Adrenal gland (tissue), 5 donors: ENCODE results near the gene TTC3.

Experiments used
- CTCF ChIP-seq, 6 experiments: fragments of 450-650 bp in 4 of 6; fragments of 200-600 bp in 2 of 6; sonication (generic) in 1 of 6; IDR thresholded peaks; 1 replicate in 5 of 6; 2 replicates in 1 of 6; pipeline versions ENCODE4 v1.5.1 to v1.8.0; 2016 to 2021; ENCODE audit warnings: antibody characterized with exemption in 6 of 6, mild to moderate bottlenecking in 2 of 6, moderate library complexity in 1 of 6
- POLR2A ChIP-seq, 2 donors: fragments of 450-650 bp; IDR thresholded peaks; one replicate each; pipeline ENCODE4 v1.6.1; 2017; ENCODE audit warnings: antibody characterized with exemption in 2 of 2, mild to moderate bottlenecking in 2 of 2, moderate library complexity in 1 of 2
- donor health status: DM: no; HTN: no; CAD: no.

GRCh38 chr21:37045149-37045548, 27.9 kb upstream of the TTC3 start:
- no peak for TF ChIP-seq CTCF (IDR thresholded peaks at IDR 0.05)
- TF ChIP-seq POLR2A (IDR thresholded peaks at IDR 0.05), result no peak
